ENCODE results near the gene HCST. TPM values are rescaled to one million over a fixed set of nuclear protein-coding genes. Genes with fewer than 3 reads are reported as not detected.
A peak's percentile ranks its signal among the peaks of the same experiment; 100 is the strongest.

HCST gene
- total RNA-seq, 4 donors from 2014 or later: 10.5 to 37.6 (median 15.5) TPM

DNA sequence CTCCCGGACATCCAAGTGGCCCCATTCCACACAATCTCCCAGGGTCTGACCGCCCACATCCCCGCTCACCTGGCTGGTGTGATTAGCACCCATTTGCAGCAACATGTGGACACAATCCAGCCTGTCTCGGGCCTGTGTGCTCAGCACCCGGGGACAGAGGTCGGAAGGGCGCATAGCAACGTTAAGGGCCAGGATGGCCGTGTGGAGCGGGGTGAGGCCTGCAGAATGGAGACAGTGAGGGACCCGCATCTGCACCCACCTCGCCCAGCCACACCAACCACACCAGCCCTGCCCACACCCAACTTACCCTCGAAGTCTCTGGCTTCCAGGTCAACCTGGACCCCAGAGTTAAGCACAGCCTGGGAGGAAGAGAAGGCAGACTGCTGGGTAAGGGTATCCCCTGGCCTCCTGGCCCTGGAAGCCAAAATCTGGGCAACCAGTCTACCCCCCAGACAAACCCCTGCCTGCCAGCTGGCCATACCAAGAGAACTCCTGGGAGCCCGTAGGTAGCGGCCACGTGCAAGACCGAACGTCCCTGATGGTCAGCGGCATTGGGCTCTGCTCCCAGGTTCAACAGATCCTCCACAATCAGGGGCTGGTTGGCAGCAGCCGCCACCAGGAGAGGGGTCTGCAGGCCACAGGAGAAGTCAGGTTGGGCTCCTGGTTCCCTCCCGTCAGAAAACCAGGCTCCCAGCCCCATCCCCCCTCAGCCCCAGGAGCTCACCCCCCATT lies 6.3 kb upstream of the HCST start:
- Histone ChIP-seq H3K4me3 (no peak overlapping the region), H3K36me3 (peaks cover 0 to 66% (median 19%) of the 10 kb centered on the region in 3 donors), H3K4me1 (peaks cover 0 to 23% (median 11%) of the 10 kb centered on the region in 4 donors), H3K9me3 (no peaks in the 10 kb centered on the region), H3K27me3 (peaks cover 0 to 3% of the 10 kb centered on the region in 2 donors), H3K27ac (no peak overlapping the region)
- WGBS, 2 donors: 85 to 86% methylated on average over 16 to 21 of the region's 21 CpGs
- TF ChIP-seq POLR2A (IDR thresholded peaks at IDR 0.05) (no peak), EP300 (IDR thresholded peaks at IDR 0.05) (no peak)
- TF ChIP-seq, protein P1, sequence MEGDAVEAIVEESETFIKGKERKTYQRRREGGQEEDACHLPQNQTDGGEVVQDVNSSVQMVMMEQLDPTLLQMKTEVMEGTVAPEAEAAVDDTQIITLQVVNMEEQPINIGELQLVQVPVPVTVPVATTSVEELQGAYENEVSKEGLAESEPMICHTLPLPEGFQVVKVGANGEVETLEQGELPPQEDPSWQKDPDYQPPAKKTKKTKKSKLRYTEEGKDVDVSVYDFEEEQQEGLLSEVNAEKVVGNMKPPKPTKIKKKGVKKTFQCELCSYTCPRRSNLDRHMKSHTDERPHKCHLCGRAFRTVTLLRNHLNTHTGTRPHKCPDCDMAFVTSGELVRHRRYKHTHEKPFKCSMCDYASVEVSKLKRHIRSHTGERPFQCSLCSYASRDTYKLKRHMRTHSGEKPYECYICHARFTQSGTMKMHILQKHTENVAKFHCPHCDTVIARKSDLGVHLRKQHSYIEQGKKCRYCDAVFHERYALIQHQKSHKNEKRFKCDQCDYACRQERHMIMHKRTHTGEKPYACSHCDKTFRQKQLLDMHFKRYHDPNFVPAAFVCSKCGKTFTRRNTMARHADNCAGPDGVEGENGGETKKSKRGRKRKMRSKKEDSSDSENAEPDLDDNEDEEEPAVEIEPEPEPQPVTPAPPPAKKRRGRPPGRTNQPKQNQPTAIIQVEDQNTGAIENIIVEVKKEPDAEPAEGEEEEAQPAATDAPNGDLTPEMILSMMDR (IDR thresholded peaks at IDR 0.05): no peak
- DNase-seq (ENCODE audit: low spot score in 2 of 2): no peak

DNA sequence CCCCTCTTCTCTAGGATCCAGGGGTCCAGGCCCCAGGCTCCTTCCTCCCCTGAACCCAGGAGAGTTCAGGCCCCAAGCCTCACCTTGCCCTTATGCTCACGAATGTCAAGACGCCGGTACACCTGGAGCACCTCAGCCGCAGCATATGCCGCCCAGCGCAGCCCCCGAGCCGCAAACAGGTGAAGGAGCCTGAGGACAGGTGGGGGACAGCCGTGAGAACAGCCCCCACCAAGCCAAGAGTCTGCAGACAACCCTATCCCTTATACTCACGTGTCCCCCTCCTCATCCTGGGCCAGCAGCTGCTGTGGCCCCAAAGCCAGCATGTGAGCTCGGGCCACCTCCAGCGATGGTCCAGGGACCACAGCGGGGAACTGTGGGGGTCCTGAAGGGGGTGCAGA lies 5.7 kb upstream of the HCST start:
- TF ChIP-seq POLR2A (IDR thresholded peaks at IDR 0.05) (no peak), EP300 (IDR thresholded peaks at IDR 0.05) (no peak)
- TF ChIP-seq, protein P1 (IDR thresholded peaks at IDR 0.05): no peak
- peaks cover 0 to 62% (median 19%) of the 10 kb centered on the region in 3 donors for H3K36me3 ChIP-seq

DNA sequence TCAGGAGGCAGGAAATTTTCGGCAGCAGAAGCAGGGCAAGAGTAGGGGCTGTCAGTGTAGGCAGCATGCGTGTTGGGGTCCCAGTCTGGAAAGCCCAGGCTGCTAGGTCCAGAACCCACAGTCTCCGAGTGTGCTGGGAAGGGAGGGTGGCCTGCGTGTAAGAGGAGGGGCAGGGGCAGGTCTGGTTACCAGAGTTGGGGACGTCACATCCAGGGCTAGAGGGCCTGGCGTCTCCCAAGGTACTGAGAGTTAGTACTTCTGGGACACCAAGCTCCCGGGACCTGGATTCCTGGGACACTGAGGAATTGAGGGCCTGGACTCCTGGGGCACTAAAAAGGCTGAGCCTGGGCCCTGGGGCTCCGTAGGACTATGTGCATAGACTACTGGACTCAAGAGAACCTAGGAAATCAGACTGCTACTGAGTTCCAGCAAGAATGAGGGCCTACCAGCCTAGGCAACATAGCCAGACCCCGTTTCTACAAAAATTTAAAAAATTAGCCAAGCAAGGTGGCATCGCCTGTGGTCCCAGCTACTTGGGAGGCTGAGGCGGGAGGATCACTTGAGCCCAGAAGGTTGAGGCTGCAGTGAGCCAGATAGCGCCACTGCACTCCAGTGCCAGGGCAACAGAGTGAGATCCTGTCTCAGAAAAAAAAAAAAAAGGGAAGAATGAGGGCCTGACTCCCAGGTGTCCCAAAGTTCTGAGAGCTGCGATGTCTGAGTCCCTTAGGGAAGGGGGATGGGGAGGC lies 4.5 kb upstream of the HCST start:
- Histone ChIP-seq H3K27ac (peak overlapping the region; percentile 83 to 94 (median 92)), H3K36me3 (peaks cover 0 to 50% (median 19%) of the 10 kb centered on the region in 3 donors), H3K9me3 (no peaks in the 10 kb centered on the region), H3K4me1 (peaks cover 0 to 41% (median 22%) of the 10 kb centered on the region in 4 donors), H3K27me3 (peaks cover 0 to 3% of the 10 kb centered on the region in 2 donors), H3K4me3 (peak overlapping the region; percentile 72 to 82 (median 78))
- DNase-seq (ENCODE audit: low spot score in 2 of 2): no peak
- TF ChIP-seq POLR2A (IDR thresholded peaks at IDR 0.05) (no peak), EP300 (IDR thresholded peaks at IDR 0.05) (no peak)
- TF ChIP-seq, protein P1 (IDR thresholded peaks at IDR 0.05): no peak
- WGBS, 2 donors: 84 to 88% methylated on average over 11 to 13 of the region's 13 CpGs

More for the DNA sequence above, 5.7 kb upstream of the HCST start:
- H3K27me3 ChIP-seq: peaks cover 0 to 3% of the 10 kb centered on the region in 2 donors
- 93 to 99% methylated on average over 10 to 13 of the region's 13 CpGs for WGBS, 2 donors
- no peak overlapping the region for H3K27ac ChIP-seq
- H3K9me3 ChIP-seq: no peaks in the 10 kb centered on the region
- H3K4me1 ChIP-seq: peaks cover 0 to 28% (median 16%) of the 10 kb centered on the region in 4 donors
- DNase-seq (ENCODE audit: low spot score in 2 of 2): no peak
- H3K4me3 ChIP-seq: no peak overlapping the region

DNA sequence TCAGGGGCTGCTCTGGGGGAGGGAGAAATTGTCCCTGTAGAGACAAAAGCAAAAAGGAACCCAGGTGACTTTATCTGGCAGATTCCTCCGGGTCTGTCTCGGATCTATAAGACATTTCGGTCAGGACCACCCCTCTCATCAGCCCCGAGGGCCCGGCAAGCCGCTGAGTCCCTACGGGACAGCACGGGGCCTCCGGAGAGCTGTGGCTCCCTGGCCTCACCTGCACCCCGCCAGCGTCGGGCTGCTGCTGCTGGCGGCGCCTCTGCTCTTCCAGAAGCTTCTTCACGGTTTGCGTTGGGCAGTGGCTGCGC lies 3.9 kb upstream of the HCST start:
- Histone ChIP-seq H3K4me3 (peak overlapping the region; percentile 72 to 82 (median 78)), H3K27ac (peak overlapping the region; percentile 83 to 94 (median 92)), H3K9me3 (no peaks in the 10 kb centered on the region), H3K27me3 (peaks cover 0 to 3% of the 10 kb centered on the region in 2 donors), H3K36me3 (peaks cover 0 to 44% (median 19%) of the 10 kb centered on the region in 3 donors), H3K4me1 (peaks cover 0 to 46% (median 27%) of the 10 kb centered on the region in 4 donors)
- 9 to 16% methylated on average over 10 to 16 of the region's 17 CpGs for WGBS, 2 donors
- TF ChIP-seq, protein P1 (IDR thresholded peaks at IDR 0.05): no peak
- DNase-seq (ENCODE audit: low spot score in 2 of 2): no peak
